Hepatocyte (in vitro differentiated cells): ENCODE data around the gene WNT4. TPM values are rescaled to one million over a fixed set of nuclear protein-coding genes. Genes with fewer than 3 reads are reported as not detected.

Source experiments
- DNase-seq: peaks from one replicate; pipeline ENCODE4 v3.0.0-alpha.2; 2016; ENCODE audit warnings: low spot score
- H2AFZ ChIP-seq: fragments of 200-600 bp; sonication (generic); 2 replicates; pipeline ENCODE4 v1.6.0; 2016; ENCODE audit warnings: antibody characterized with exemption, mild to moderate bottlenecking
- H3K27ac ChIP-seq: fragments of 200-600 bp; sonication (generic); 2 replicates; pipeline ENCODE4 v1.5.1; 2016; ENCODE audit warnings: mild to moderate bottlenecking
- H3K27me3 ChIP-seq: fragments of 200-600 bp; sonication (generic); 2 replicates; pipeline ENCODE4 v1.6.1; 2016
- H3K36me3 ChIP-seq: fragments of 200-600 bp; sonication (generic); replicated peaks from 2 replicates; pipeline ENCODE4 v1.5.1; 2016; ENCODE audit warnings: low read depth; ENCODE audit not compliant: insufficient read depth
- H3K4me1 ChIP-seq: fragments of 200-600 bp; sonication (generic); 2 replicates; pipeline ENCODE4 v1.5.1; 2016; ENCODE audit warnings: mild to moderate bottlenecking, moderate library complexity; ENCODE audit not compliant: insufficient read depth
- H3K4me2 ChIP-seq: fragments of 200-600 bp; sonication (generic); 2 replicates; pipeline ENCODE4 v1.6.0; 2016
- H3K4me3 ChIP-seq: fragments of 200-600 bp; sonication (generic); 2 replicates; pipeline ENCODE4 v1.5.1; 2016; ENCODE audit warnings: mild to moderate bottlenecking
- H3K79me2 ChIP-seq: fragments of 200-600 bp; sonication (generic); 2 replicates; pipeline ENCODE4 v1.6.0; 2017; ENCODE audit warnings: mild to moderate bottlenecking
- H3K9me2 ChIP-seq: fragments of 200-600 bp; sonication (generic); replicated peaks from 2 replicates; pipeline ENCODE4 v1.6.0; 2017; ENCODE audit warnings: mild to moderate bottlenecking; ENCODE audit not compliant: insufficient read depth
- H3K9me3 ChIP-seq: fragments of 200-600 bp; sonication (generic); 2 replicates; pipeline ENCODE4 v1.5.1; 2016; ENCODE audit warnings: low read depth, mild to moderate bottlenecking
- H4K20me1 ChIP-seq: fragments of 200-600 bp; sonication (generic); 2 replicates; pipeline ENCODE4 v1.6.0; 2016; ENCODE audit warnings: mild to moderate bottlenecking; ENCODE audit not compliant: insufficient read depth, poor library complexity, severe bottlenecking
- EZH2 ChIP-seq: fragments of 200-600 bp; sonication (generic); IDR thresholded peaks from 2 replicates; pipeline ENCODE4 v1.6.1; 2016; ENCODE audit warnings: antibody characterized with exemption, mild to moderate bottlenecking, borderline replicate concordance
- EZH2phosphoT487 ChIP-seq: fragments of 200-600 bp; sonication (generic); IDR thresholded peaks from one replicate; pipeline ENCODE4 v1.6.1; 2018; ENCODE audit warnings: antibody characterized with exemption, mild to moderate bottlenecking, low read depth, moderate library complexity; ENCODE audit not compliant: unreplicated experiment, severe bottlenecking
- WGBS: methylation state at CpG from one replicate; pipeline ENCODE4 v1.1.6; 2016; ENCODE audit warnings: low lambda C conversion rate; ENCODE audit errors: missing lambda C conversion rate; 5-methylcytosine and 5-hydroxymethylcytosine counted together
- polyA plus RNA-seq: library from polyadenylated mRNA; unstranded; fragments of >200 nt; fragmentation: Nextera tagmentation; extraction: Ambion mirVana; gene quantifications from 2 replicates; pipeline ENCODE4 v1.2.1, GENCODE V29; 2016
- total RNA-seq: library from RNA; depleted of rRNA; stranded (reverse); fragments of >200 nt; gene quantifications from 2 replicates; pipeline ENCODE4 v1.2.3, GENCODE V29; 2014
- TF ChIP-seq, protein P1 (sequence below): fragments of 200-600 bp; sonication (generic); IDR thresholded peaks from 2 replicates; pipeline ENCODE4 v1.5.1; 2016; ENCODE audit warnings: antibody characterized with exemption, mild to moderate bottlenecking; ENCODE audit not compliant: poor library complexity

Gene WNT4
- total and polyA plus RNA-seq, 2 experiments from 2014 or later, result 1.7 to 5.1 TPM

GRCh38 chr1:22124592-22125229, 18.2 kb downstream of the WNT4 start:
- H2AFZ ChIP-seq, result no peak overlapping the region
- no peak overlapping the region for H3K27ac ChIP-seq
- H3K9me3 ChIP-seq, result no peaks in the 10 kb centered on the region
- DNase-seq, result no peak
- H3K36me3 ChIP-seq, result no peaks in the 10 kb centered on the region
- WGBS, result 92% methylated on average over 8 of the region's 8 CpGs
- no peak overlapping the region for H3K4me3 ChIP-seq
- no peaks in the 10 kb centered on the region for H3K27me3 ChIP-seq
- H3K4me2 ChIP-seq, result no peak overlapping the region
- H4K20me1 ChIP-seq, result no peaks in the 10 kb centered on the region
- no peaks in the 10 kb centered on the region for H3K4me1 ChIP-seq
- no peaks in the 10 kb centered on the region for H3K79me2 ChIP-seq
- TF ChIP-seq, protein P1, sequence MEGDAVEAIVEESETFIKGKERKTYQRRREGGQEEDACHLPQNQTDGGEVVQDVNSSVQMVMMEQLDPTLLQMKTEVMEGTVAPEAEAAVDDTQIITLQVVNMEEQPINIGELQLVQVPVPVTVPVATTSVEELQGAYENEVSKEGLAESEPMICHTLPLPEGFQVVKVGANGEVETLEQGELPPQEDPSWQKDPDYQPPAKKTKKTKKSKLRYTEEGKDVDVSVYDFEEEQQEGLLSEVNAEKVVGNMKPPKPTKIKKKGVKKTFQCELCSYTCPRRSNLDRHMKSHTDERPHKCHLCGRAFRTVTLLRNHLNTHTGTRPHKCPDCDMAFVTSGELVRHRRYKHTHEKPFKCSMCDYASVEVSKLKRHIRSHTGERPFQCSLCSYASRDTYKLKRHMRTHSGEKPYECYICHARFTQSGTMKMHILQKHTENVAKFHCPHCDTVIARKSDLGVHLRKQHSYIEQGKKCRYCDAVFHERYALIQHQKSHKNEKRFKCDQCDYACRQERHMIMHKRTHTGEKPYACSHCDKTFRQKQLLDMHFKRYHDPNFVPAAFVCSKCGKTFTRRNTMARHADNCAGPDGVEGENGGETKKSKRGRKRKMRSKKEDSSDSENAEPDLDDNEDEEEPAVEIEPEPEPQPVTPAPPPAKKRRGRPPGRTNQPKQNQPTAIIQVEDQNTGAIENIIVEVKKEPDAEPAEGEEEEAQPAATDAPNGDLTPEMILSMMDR, result no peak
- H3K9me2 ChIP-seq, result no peaks in the 10 kb centered on the region

DNA sequence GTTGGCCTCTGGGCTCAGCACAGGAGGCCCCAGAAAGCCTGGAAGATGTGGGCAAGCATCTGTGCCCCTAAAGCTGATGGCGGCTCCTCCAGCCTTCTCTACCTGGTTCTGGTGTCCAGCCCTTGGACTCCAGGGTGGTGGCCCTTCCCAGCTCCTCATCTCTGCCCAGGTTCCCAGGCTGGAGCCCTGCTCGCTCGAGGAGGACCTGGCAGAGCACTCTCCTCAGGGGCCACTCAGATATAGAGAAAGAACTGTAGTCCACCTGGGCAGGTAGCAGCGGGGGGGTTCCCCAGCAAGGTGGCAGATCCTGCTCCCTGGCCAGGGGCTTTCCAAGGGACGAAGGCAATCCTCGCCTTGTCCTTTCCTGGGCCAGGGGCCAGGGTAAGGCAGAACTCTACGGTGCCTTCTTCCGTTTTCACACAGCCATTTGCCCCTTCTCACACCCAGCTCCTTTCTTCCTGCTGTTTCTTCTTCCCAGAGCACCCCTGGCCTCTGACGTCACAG, 18.9 kb downstream of the WNT4 start:
- 93% methylated on average over 9 of the region's 9 CpGs for WGBS
- Histone ChIP-seq H2AFZ (no peak overlapping the region), H3K4me2 (no peak overlapping the region), H3K4me1 (no peaks in the 10 kb centered on the region), H3K27ac (no peak overlapping the region), H3K9me2 (no peaks in the 10 kb centered on the region), H4K20me1 (no peaks in the 10 kb centered on the region), H3K4me3 (no peak overlapping the region), H3K9me3 (no peaks in the 10 kb centered on the region), H3K27me3 (no peaks in the 10 kb centered on the region), H3K36me3 (no peaks in the 10 kb centered on the region), H3K79me2 (no peaks in the 10 kb centered on the region)
- DNase-seq, result no peak
- TF ChIP-seq EZH2 (no peak), EZH2phosphoT487 (no peak)
- TF ChIP-seq, protein P1, result no peak

DNA sequence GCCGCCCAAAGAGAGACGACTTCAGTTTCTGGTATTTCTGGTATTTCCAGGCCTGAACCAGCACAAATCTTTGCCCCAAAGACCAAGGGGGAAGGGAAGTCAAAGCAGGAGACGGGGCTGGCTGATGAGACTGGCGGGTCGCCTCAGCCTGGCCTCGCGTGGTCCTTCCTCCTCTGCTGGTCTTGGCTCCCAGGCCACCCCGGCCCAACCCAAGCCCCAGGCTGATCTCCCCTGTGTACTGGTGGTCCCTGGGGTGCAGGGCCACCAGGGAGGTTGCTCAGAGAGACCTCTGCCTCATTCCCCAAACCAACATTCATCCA, 19.9 kb downstream of the WNT4 start:
- Histone ChIP-seq H3K4me3 (no peak overlapping the region), H3K27me3 (no peaks in the 10 kb centered on the region), H4K20me1 (no peaks in the 10 kb centered on the region), H3K27ac (no peak overlapping the region), H3K9me3 (no peaks in the 10 kb centered on the region), H3K36me3 (no peaks in the 10 kb centered on the region), H3K79me2 (no peaks in the 10 kb centered on the region), H3K9me2 (no peaks in the 10 kb centered on the region), H3K4me2 (no peak overlapping the region), H3K4me1 (no peaks in the 10 kb centered on the region), H2AFZ (no peak overlapping the region)
- no peak for DNase-seq
- TF ChIP-seq EZH2 (no peak), EZH2phosphoT487 (no peak)
- TF ChIP-seq, protein P1, result no peak
- WGBS, result 72% methylated on average over 8 of the region's 8 CpGs
